Measurements from ENCODE around the gene PRKAB2.
"Not testable (repeated sequence)": the region's sequence is repeated elsewhere in the genome, so short reads cannot be mapped to it uniquely, and the experiment has no call there.

The PRKAB2 gene, protein sequence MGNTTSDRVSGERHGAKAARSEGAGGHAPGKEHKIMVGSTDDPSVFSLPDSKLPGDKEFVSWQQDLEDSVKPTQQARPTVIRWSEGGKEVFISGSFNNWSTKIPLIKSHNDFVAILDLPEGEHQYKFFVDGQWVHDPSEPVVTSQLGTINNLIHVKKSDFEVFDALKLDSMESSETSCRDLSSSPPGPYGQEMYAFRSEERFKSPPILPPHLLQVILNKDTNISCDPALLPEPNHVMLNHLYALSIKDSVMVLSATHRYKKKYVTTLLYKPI

DNA sequence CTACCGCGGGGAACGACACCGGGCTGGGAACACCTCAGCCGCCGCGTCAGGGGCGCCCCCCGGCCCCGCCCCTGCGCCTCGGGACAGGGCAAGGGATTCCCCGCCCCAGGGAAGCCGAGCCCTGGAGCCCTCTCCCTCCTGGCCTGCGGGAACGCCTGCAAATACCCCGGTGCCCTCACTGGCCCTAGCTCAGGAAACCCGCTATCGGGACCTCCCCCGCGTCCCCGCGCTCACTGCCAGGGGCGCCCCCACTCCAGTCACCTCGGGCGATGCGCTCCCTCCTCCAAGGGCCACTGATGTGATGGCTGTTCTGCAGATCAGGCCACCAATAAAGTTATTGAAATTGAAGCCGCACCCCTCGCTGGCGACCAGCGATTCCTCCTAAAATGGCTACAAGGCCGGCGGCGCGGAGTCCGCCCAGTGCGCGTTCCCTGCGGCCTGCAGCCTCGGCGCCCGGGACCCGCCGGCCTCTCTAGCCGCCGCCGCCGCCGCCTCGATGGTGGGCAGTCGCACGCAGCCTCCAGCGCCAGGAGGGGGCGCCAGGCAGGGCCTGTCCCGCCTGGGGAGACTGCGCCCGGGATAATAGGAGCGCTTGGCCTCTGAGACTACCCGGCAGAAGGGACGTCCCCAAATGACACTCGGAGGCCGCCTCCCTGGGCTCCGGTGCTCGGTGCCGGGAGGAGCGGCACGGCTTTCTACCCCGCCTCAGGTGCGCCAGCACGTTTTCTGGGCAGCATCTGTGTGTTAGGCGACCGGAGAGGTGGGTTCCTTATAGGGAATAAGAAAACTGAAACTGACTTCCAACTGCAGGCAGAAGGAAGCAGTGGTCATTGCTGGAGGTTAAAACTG is at the start of gene PRKAB2:
Gene PRKAB2 (minus strand): TSS at position 303 of the 849 bp plus-strand sequence. CDS start 326 bp downstream, outside the sequence.
- peak; percentile 97 for DNase-seq (ENCODE audit: low spot score)

DNA sequence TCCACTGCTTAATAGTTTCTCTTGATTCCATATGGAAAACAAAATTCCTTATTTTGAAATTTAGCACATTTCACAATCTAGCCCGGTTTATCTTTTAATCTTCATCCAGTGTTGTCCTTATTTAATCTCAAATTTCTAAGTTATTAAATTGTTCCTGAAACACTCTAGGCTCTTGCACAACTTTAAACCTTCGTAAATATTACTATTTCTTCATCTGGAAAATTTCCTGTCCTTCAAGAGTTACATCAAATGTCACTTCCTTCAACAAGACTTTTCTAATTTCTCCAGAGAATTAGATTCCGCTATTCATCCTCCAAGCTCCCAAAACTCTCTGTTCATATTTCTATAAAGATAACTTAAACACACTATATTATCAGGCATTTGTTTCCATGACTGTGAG is 46.3 kb upstream of the PRKAB2 start:
- DNase-seq (ENCODE audit: low spot score): no peak

DNA sequence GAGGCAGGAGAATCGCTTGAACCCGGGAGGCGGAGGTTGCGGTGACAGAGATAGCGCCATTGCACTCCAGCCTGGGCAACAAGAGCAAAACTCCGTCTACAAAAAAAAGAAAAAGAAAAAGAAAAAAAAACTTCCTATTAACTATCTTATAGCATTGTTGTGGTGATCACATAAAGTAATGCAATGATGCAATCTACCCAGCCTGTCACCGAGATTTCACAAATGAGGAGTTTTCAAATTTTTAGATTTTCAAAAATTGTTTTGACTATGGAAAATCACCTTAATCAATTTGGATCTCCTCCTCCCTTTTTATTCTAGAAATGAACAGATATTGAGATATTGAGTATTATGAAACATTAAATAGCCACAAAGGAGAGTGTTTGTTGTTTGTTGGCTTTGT is 44.9 kb upstream of the PRKAB2 start:
- DNase-seq (ENCODE audit: low spot score): no peak

- no peak for DNase-seq (ENCODE audit: low spot score)
Observed at GRCh38 chr1:147216124-147216523, 43.9 kb upstream of the PRKAB2 start.

DNA sequence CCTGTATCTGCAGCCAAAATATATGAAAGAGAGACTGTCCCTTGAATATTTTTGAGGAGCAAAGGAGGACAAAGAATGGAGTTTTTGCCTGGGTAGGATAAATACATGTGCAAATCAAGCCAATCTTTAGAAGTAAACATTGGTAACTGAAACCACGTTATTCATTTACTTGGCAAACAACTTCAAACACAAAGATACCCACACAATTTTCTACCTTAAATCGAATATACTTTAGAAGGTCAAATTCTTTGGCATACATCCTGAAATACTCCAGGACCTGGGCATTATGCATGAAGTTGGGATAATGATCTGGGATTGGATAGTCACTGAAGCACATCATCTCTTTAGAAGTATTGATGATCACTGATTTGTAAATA is 43.3 kb upstream of the PRKAB2 start:
- DNase-seq (ENCODE audit: low spot score): no peak

DNA sequence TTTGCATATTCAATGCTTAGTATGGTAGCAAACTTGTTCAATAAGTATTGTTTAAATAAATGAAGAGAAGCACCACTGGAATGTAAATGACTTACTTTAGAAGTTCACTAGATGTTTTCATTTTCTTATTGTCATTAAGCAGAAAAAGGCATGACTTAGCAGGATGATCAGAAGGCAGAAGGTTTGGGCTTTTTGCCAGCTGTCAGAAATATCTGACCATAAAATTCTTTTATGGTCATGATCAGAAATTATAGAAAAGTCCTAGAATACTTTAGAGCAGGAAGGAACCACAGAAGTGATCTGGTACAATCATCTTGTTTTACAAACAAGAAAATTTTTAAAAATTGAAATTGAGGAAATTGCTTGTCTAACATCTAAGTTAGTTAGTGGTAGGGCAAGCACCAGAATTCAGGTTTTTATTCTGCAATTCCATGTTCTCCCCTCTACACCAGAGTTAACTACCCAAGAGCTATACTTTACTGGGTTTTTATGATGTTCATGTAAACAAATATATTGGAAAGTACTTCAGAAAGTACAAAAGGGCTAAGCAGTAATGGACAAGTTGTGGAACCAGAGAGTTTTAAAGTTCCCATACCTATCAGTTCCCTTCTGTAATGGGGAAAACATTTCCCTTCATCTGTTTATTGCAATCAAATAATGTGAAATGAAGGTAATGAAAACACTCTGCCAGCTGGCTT is 42.7 kb upstream of the PRKAB2 start:
- no peak for DNase-seq (ENCODE audit: low spot score)

GRCh38 chr1:147214325-147214724 is 42.1 kb upstream of the PRKAB2 start:
- no peak for DNase-seq (ENCODE audit: low spot score)

DNA sequence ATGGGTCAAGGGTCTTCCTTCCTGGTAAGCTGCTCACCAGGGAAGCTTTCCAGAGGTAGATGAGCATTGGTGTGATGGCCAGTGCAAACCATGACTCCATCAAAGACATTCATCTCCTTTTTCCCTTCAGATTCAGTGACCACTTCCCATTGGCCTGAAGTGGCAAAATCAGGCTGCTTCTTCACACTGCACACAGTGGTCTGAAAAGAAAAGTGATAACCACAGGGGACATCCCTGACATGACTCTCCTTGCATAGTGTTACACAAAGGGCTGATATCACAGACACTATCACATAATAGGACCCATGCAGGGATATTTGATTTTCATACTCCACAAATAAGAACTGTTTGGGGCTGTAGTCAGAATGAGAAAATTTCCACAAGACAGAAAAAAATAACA is 41.0 kb upstream of the PRKAB2 start:
- DNase-seq (ENCODE audit: low spot score): no peak

GRCh38 chr1:147211577-147211976 is 39.3 kb upstream of the PRKAB2 start:
- no peak for DNase-seq (ENCODE audit: low spot score)

DNA sequence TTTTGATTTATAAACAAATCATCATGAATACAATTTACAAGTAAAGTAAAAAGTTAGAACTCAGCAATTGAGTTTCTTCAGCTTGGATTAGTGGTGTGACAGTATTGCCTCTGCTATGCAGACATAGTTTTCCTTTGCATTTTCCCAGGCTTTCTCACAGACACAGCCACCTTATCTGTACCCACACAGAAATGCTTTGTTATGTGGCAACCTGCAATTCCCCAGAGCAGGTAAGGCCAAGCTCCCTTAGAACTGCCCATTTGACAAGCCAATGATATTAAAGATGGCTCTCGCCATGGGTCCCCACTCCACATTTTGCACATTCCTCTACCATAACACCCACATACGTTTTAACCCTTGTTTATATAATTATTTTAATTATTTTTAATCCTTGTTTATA is 38.7 kb upstream of the PRKAB2 start:
- DNase-seq (ENCODE audit: low spot score): no peak

- no peak for DNase-seq (ENCODE audit: low spot score)
Observed at GRCh38 chr1:147209825-147210821, 37.9 kb upstream of the PRKAB2 start.

GRCh38 chr1:147208619-147209018 is 36.3 kb upstream of the PRKAB2 start:
- DNase-seq (ENCODE audit: low spot score): no peak

DNA sequence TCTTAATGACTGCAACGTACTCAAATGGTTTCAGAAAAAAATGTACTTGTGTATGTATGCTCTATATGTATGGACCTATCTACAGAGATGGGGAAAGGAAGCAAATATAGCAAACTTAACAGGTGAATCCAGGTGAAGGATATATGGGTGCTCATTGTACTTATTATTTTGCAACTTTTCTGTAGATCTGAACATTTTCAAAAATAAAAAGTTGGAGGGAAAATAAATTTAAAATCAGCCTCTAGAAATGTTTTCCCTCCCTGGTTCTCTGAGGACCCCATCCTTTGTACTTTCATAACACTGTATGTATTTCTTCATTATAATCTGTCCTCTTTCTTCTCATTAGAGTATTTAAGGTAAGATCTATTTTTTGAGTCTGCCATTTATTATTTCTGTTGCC is 34.9 kb upstream of the PRKAB2 start:
- DNase-seq (ENCODE audit: low spot score): no peak

GRCh38 chr1:147204080-147204479 is 31.8 kb upstream of the PRKAB2 start:
- no peak for DNase-seq (ENCODE audit: low spot score)

GRCh38 chr1:147202576-147202975 is 30.3 kb upstream of the PRKAB2 start:
- peak; percentile 39 for DNase-seq (ENCODE audit: low spot score)

DNA sequence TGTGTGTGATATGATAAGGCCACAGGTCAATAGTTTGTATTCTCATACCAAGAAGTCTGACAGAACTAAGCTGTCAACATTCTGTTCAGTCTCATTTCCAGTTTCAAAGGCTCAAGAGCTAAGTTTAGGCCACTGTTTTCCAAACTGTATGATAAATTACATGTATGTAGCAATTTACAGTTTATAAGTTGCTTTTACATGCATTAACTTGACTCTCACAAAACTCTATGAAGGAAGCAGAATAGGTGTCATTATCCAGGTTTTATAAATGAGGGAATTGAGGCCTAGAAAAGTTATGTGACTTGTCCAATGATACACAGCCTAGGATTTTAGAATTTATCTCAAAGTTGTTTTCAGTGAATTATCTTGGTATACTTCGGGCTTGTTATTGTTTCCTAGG is 29.5 kb upstream of the PRKAB2 start:
- DNase-seq (ENCODE audit: low spot score): no peak

- peak; percentile 56 for DNase-seq (ENCODE audit: low spot score)
Observed at GRCh38 chr1:147201276-147201675, 29.0 kb upstream of the PRKAB2 start.

DNA sequence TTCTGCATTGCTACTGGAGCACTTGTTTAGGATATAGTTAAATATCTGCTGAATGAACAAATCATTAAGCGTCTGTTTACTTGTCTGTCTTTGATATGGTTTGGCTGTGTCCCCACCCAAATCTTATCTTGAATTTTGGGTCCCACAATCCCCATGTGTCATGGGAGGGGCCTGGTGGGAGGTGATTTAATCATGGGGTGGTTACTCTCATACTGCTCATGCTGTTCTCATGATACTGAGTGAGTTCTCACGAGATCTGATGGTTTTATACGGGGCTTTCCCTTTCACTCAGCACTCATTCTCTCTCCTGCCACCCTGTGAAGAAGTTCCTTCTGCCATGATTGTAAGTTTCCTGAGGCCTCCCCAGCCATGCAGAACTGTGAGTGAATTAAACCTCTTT is 25.1 kb upstream of the PRKAB2 start:
- not testable (repeated sequence) for DNase-seq (ENCODE audit: low spot score)

GRCh38 chr1:147189514-147189913 is 17.2 kb upstream of the PRKAB2 start:
- DNase-seq (ENCODE audit: low spot score): no peak

GRCh38 chr1:147185432-147185831 is 13.2 kb upstream of the PRKAB2 start:
- no peak for DNase-seq (ENCODE audit: low spot score)

DNA sequence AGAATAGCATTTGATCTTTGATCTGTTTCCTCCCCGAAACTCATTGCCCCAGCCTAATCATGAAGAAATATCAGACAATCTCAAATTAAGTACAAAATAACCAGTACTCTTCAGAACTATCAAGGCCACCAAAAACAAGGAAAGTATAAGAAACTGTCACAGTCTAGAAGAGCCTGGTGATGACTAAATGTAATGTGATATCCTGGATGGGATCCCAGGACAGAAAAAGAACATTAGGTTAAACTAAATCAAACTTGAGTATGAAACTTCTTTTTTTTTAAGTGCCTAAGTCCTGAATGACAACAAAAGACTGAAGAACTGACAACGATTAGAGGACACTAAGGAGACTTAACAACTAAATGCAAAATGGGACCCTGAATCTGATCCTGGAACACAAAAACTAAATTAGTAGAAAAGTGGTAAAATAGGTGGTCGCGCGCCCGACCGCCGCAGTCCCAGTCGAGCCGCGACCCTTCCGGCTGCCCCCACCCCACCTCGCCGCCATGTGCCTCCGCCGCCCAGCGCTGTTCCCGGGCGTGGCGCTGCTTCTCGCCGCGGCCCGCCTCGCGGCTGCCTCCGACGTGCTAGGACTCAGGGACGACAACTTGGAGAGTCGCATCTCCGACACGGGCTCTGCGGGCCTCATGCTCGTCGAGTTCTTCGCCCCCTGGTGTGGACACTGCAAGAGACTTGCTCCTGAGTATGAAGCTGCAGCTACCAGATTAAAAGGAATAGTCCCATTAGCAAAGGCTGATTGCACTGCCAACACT is 5.5 kb upstream of the PRKAB2 start:
- no peak for DNase-seq (ENCODE audit: low spot score)

Data from kidney tubule cell (primary cell).